HepG2 (cell line): Measurements from ENCODE around the gene RHOT2. TPM values are rescaled to one million over a fixed set of nuclear protein-coding genes. Genes with fewer than 3 reads are reported as not detected.
A peak's percentile ranks its signal among the peaks of the same experiment; 100 is the strongest.

Experiments
- ATF3 ChIP-seq: sonication (generic); formaldehyde crosslinking; IDR thresholded peaks from 2 replicates; pipeline ENCODE4 v1.4.0; 2020; ENCODE audit warnings: missing genetic modification reagents
- CBX2 ChIP-seq, 2 experiments: fragments of 200-600 bp in 1 of 2; sonication (generic); formaldehyde crosslinking in 1 of 2; IDR thresholded peaks; 2 replicates each; pipeline versions ENCODE4 v1.7.0 to v1.8.1; 2018 to 2022; ENCODE audit warnings: low read depth in 2 of 2, low read length in 1 of 2, mild to moderate bottlenecking in 1 of 2, missing genetic modification reagents in 1 of 2
- CHCHD3 ChIP-seq: sonication (generic); formaldehyde crosslinking; IDR thresholded peaks from 2 replicates; pipeline ENCODE4 v1.8.0; 2022; ENCODE audit warnings: mild to moderate bottlenecking, missing genetic modification reagents, moderate library complexity
- DNMT1 ChIP-seq: sonication (generic); formaldehyde crosslinking; IDR thresholded peaks from 2 replicates; pipeline ENCODE4 v1.5.1; 2020; ENCODE audit warnings: mild to moderate bottlenecking, missing genetic modification reagents
- GMEB2 ChIP-seq: IDR thresholded peaks from 2 replicates; pipeline ENCODE4 v1.6.1; 2016; ENCODE audit warnings: missing biosample characterization, missing genetic modification reagents, low read depth
- IKZF5 ChIP-seq: IDR thresholded peaks from 2 replicates; pipeline ENCODE4 v1.6.1; 2018; ENCODE audit warnings: missing genetic modification reagents, mild to moderate bottlenecking, missing compliant biosample characterization
- JDP2 ChIP-seq: sonication (generic); formaldehyde crosslinking; IDR thresholded peaks from 2 replicates; pipeline ENCODE4 v1.8.1; 2022; ENCODE audit warnings: missing genetic modification reagents, borderline replicate concordance
- KMT2A ChIP-seq: sonication (generic); formaldehyde crosslinking; IDR thresholded peaks from 2 replicates; pipeline ENCODE4 v1.4.0; 2020; ENCODE audit warnings: missing genetic modification reagents
- MBNL3 ChIP-seq: fragments of 250-450 bp; sonication (Bioruptor Pico); conservative IDR thresholded peaks from 2 replicates; pipeline ENCODE4 v1.8.0; 2022; ENCODE audit warnings: mild to moderate bottlenecking, inconsistent platforms
- NFE2 ChIP-seq: sonication (generic); formaldehyde crosslinking; IDR thresholded peaks from 2 replicates; pipeline ENCODE4 v1.4.0; 2020; ENCODE audit warnings: missing genetic modification reagents
- NR2F6 ChIP-seq, 2 experiments: IDR thresholded peaks; 2 replicates each; pipeline ENCODE4 v1.6.1; 2016; ENCODE audit warnings: antibody characterized with exemption in 1 of 2, mild to moderate bottlenecking in 1 of 2
- REST ChIP-seq, 2 experiments: IDR thresholded peaks; 2 replicates each; pipeline ENCODE4 v1.6.1; 2011 to 2012; ENCODE audit warnings: low read length in 2 of 2, borderline replicate concordance in 1 of 2, low read depth in 1 of 2, mild to moderate bottlenecking in 1 of 2, moderate library complexity in 1 of 2
- SIN3B ChIP-seq: fragments of 150-350 bp; IDR thresholded peaks from 2 replicates; pipeline ENCODE4 v1.6.1; 2014; ENCODE audit warnings: low read length
- SYNCRIP ChIP-seq: fragments of 200-400 bp; formaldehyde crosslinking; IDR thresholded peaks from 2 replicates; pipeline ENCODE4 v1.6.1; 2018; ENCODE audit warnings: mild to moderate bottlenecking, low read depth, low read length; ENCODE audit not compliant: insufficient read depth
- TRIM22 ChIP-seq: fragments of 450-650 bp; IDR thresholded peaks from 2 replicates; pipeline ENCODE4 v1.6.1; 2017
- TRIM24 ChIP-seq: sonication (generic); formaldehyde crosslinking; IDR thresholded peaks from 2 replicates; pipeline ENCODE4 v1.8.0; 2022; ENCODE audit warnings: mild to moderate bottlenecking, missing genetic modification reagents
- ZC3H13 ChIP-seq: sonication (generic); formaldehyde crosslinking; IDR thresholded peaks from 2 replicates; pipeline ENCODE4 v1.8.1; 2023; ENCODE audit warnings: mild to moderate bottlenecking, missing genetic modification reagents, moderate library complexity
- ZNF556 ChIP-seq: sonication (generic); formaldehyde crosslinking; IDR thresholded peaks from 2 replicates; pipeline ENCODE4 v1.4.0; 2020; ENCODE audit warnings: mild to moderate bottlenecking, missing genetic modification reagents, borderline replicate concordance
- ZNF558 ChIP-seq: sonication (generic); formaldehyde crosslinking; IDR thresholded peaks from 2 replicates; pipeline ENCODE4 v1.9.0; 2022; ENCODE audit warnings: mild to moderate bottlenecking, missing genetic modification reagents, borderline replicate concordance
- ZNF577 ChIP-seq: sonication (generic); formaldehyde crosslinking; IDR thresholded peaks from 2 replicates; pipeline ENCODE4 v1.4.0; 2020; ENCODE audit warnings: mild to moderate bottlenecking, low read depth, missing genetic modification reagents, borderline replicate concordance
- ZNF615 ChIP-seq: sonication (generic); formaldehyde crosslinking; IDR thresholded peaks from 2 replicates; pipeline ENCODE4 v1.5.0; 2020; ENCODE audit warnings: mild to moderate bottlenecking, missing genetic modification reagents, borderline replicate concordance
- polyA plus RNA-seq, 8 experiments: library from polyadenylated mRNA; depleted of rRNA in 3 of 8; stranded (reverse) in 7 of 8; unstranded in 1 of 8; fragments of >200 nt; fragmentation: Illumina TruSeq in 4 of 8; extraction: Trizol in 4 of 8; gene quantifications; 2 replicates each; pipeline versions ENCODE4 v1.2.1 to v1.2.3, GENCODE V29; 2011 to 2016; ENCODE audit warnings: low read depth in 4 of 8, missing spikeins in 1 of 8, mixed read lengths in 1 of 8; ENCODE audit not compliant: insufficient read depth in 1 of 8
- total RNA-seq, 5 experiments: library from RNA; depleted of rRNA; stranded (reverse); fragments of >200 nt; fragmentation: Illumina TruSeq; extraction: Trizol; gene quantifications; 2 replicates each; pipeline ENCODE4 v1.2.3, GENCODE V29; 2016; ENCODE audit warnings: low read depth in 1 of 5

RHOT2 gene
- total and polyA plus RNA-seq, 2 of the 13 experiments (the other 11 are each of a cell fraction or from before 2014, with no cell fraction given), result 63.6 to 76.9 TPM

- TF ChIP-seq ZNF577 (no peak), DNMT1 (CRISPR knock-in tag) (no peak), CHCHD3 (CRISPR knock-in tag) (no peak), TRIM22 (no peak), KMT2A (CRISPR knock-in tag) (no peak), ZC3H13 (CRISPR knock-in tag) (no peak; the same call in 1 of the 2 replicates), CBX2 (IDR thresholded peaks at IDR 0.05; ENCODE audit: low read depth, low read length) (no peak), CBX2 (CRISPR knock-in tag; IDR thresholded peaks at IDR 0.05; ENCODE audit: low read depth) (no peak), MBNL3 (no peak), ZNF556 (CRISPR knock-in tag) (no peak), GMEB2 (CRISPR knock-in tag) (no peak), ATF3 (CRISPR knock-in tag) (0 out of 2 replicates have a peak, but pooled peaks have one; percentile 10), SYNCRIP (no peak), REST (IDR thresholded peaks at IDR 0.05; ENCODE audit: borderline replicate concordance in 1 of 2, low read depth in 1 of 2, low read length in 2 of 2) (no peak), JDP2 (CRISPR knock-in tag) (no peak), SIN3B (no peak), ZNF558 (CRISPR knock-in tag) (no peak), TRIM24 (CRISPR knock-in tag) (0 out of 2 replicates have a peak, but pooled peaks have one; percentile 35), IKZF5 (CRISPR knock-in tag) (no peak), ZNF615 (CRISPR knock-in tag) (no peak), NFE2 (no peak), NR2F6 (IDR thresholded peaks at IDR 0.05) (no peak), NR2F6 (CRISPR knock-in tag; IDR thresholded peaks at IDR 0.05) (no peak)
Measured at GRCh38 chr16:675884-676564, 8.1 kb downstream of the RHOT2 start (continued).
